HG02852 (cell line): Measurements from ENCODE around the gene TADA3.
A peak's percentile ranks its signal among the peaks of the same experiment; 100 is the strongest.

ENCODE experiments used
- ATAC-seq: cut with Tn5 transposase; IDR thresholded peaks from one replicate; pipeline ENCODE4 v1.9.1; 2021; ENCODE audit warnings: mild to moderate bottlenecking, moderate library complexity; ENCODE audit not compliant: unreplicated experiment

TADA3 gene

DNA sequence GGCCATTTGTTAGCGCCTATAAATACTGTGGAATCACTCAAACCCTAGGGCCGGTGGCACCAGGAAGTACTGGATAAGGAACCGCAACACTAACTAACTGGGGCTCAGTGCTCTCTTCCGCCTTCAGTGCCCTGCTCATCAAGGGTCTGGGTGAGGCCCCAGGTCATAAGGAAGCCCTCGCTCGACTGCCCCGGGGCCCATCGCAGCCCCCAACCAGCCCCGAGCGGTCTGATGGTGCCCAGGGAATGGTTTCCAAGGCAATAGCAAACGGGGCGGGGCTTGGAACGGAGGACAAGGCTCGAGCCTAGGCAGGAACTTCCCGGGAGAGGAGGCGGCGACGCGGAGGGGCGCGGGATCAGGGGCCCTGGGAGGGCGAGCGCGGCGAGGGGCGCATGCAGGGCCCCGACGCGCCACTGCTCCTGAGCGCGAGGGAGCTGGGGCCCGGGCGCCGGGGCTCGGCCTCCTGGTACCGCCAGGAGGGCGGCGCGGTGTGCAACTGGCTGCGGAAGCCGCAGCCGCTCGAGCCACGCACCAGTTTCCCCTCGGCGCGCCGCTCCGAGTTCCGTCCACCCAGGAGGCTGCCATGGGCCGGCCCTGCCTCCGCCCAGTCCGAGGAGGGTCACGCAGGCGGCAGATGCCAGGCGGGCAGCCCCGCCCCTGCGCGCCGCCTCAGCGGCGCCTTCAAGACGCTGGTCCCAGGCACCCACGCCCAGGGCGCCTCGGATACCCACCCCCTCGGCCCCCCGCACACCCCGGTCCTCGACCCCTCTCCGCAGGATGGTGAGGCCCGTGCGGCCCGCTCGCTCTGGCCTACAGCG, 17.6 kb upstream of the TADA3 start, which contains the start of gene TTLL3:
Gene TTLL3, plus strand, starts transcription at position 648 of the 818 bp plus-strand sequence. CDS start 400 bp downstream, outside the sequence.
- peak; percentile 43 for ATAC-seq

DNA sequence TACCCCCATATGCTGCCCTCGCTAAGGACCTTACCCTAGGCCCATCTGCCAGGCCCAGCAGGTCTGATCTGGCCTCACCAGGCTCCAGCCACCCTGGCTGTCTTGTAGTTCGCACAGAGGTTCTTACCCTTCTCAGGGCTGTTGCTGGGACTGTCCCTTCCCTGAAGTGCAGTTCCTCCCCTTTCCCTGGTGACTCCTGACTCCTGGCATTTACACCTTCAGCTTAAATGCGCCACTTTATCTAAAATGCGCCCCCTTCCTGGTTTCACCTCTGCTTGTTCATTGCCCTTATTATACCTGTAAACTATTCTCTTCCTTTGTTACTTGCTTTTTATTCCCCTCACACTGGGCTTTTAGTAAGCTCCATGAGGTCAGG, 17.0 kb upstream of the TADA3 start:
- ATAC-seq = no peak

DNA sequence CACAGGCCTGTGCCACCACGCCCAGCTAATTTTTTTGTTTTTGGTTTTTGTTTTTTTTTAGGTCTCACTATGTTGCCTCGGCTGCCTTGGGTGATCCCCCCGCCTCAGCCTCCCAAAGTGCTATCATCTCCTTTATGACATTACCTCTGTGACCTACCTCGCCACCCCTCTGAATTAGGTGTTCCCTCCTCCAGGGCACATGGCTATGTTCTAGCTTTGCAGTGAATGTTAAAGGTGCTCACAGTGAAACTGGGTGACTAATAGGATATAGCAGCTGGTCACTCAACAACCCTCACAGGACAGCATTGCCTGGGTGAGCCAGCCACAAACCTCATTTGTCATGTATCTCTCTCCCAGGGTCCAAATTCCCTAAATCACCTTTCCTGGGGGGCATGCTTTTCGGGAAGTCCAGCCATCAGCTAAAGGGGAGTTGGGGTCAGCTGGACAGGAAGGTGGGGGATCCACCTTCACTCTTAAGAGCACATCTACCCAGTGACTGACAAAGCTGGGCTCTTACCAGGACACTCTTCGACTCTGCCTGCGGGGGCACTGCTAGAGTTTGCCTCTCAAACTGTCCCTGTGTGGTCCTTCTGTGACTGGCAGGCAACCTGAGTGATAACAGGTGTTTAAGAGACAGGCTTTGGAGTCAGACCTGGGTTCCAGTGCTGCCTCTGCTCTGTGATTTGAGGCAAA, 16.2 kb upstream of the TADA3 start:
- ATAC-seq = peak; percentile 48

DNA sequence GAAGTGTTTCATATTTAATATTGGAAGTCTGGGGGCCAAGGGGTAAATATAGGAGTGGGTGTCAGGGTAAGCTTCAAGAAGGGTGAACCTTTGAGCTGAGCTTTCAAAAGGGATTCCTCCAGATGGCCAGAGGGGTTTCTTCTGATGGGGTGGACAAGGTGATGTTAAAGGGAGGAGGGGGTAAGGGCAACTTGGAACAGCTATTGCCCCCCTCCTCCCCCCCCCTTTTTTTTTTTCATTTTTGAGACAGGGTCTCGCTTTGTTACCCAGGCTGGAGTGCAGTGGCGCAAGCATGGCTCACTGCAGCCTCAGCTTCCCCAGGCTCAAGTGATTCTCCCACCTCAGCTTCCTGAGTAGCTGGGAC, 15.7 kb upstream of the TADA3 start:
- no peak for ATAC-seq

DNA sequence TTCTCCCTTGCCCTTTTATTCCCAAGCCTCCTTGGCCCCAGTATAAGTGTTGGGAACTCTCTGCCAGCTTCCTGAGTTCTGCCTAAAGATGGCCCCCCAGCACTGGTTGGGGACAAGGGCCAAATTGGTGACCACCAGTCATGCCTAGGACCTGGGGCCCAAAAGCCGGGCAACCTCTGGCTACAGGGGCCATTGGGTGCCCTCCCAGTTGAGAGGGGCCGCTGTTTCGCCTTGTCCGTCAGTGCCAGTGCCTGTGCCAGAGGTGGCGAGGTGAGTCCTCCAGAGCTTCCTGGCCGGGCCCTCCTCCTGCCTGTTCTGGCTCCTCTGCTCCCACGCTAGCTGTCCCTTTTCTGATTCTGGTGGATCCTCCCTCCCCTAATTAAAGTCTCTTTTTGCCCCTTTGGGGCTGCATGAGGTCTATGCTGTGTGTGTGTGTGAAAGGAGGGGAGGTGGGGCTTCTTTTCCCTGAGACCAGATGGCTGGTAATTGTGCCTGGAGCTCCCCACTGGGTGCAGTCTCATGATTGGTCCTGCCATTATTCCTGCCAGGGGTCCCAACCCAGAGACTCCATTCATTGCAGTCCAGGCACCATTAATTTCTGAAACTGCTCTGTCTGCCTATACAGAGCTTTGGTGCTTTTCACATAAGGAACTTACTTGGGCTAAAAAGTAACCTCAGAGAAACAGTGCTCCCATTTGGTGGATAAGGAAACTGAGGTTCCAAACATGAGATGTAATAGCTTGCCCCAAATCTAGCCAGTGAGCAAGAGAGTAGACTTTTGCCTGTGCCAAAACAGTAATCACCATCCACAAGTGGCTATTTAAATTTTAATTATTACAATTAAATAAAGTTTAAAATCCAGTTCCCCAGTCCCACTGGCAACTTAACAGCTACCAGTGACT, 14.7 kb upstream of the TADA3 start:
- ATAC-seq = no peak

DNA sequence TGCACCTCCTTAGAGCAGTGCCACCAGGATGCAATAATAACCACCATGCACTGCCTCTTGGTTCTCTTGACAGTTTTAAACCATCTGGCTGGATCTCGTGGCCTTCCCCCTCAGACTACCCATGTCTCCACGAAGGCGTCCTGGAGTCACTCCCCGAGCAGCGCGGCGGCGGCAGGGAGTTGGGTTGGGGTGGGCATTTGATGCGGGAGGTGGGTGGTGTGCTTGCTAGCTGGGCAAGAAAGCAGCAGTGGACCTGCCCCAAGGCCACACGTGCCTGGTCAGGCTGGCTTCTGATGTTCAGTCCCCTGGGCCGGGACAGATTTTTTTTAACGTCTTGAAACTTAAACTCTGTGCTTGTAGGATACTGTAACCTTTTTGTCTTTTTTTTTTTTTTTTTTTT, 13.9 kb upstream of the TADA3 start:
- ATAC-seq = no peak

DNA sequence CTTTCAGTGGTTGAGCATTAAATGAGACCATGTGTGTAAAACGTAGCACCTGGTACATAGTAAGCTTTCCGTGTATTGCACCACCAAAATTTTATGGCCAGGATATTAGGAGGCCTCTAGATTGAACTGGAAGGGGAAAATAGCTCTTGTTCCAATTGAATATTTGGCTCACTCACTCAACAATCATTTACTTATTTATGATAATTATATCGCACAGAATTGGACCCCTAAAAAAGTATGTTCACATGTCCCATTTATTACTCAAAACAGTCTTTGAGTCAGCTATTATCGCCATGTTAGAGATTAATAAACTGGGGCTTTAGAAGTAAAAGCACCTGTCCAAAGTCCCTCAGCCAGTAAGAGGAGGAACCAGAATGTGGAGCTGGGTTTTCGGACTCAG, 12.7 kb upstream of the TADA3 start:
- ATAC-seq = no peak

DNA sequence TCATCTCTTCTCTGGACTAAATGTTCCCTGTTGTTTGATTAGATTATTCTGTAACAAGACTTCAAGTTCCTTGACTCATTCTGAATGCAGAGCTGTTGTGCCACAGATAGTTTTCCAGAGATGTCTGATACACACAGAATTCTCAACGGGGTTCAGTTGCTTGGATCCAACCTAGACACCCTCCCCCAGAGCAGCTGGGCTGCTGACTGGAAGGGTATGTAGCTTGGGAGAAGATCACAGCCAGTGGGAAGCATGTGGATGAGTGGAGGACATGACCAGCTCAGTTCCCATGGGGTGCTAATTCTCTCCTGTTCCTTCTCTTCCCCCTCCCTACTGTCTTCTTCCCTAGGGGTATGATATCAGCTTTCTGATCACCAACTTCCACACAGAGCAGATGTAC, 11.2 kb upstream of the TADA3 start:
- no peak for ATAC-seq

DNA sequence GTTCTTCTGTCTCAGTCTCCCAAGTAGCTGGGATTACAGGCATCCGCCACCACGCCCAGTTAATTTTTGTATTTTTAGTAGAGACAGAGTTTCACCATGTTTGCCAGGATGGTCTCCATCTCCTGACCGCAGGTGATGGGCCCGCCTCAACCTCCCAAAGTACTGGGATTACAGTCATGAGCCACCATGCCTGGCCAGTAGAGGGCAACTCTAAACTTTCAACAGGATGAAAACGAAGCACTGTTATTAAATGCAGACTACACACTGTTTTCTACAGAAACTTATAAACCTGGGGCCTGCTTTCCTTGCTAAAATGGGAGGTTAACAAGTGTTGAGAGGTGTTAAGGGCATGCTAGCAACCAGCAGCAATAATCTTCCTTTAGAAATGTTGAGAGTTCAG, 8.3 kb upstream of the TADA3 start:
- no peak for ATAC-seq

DNA sequence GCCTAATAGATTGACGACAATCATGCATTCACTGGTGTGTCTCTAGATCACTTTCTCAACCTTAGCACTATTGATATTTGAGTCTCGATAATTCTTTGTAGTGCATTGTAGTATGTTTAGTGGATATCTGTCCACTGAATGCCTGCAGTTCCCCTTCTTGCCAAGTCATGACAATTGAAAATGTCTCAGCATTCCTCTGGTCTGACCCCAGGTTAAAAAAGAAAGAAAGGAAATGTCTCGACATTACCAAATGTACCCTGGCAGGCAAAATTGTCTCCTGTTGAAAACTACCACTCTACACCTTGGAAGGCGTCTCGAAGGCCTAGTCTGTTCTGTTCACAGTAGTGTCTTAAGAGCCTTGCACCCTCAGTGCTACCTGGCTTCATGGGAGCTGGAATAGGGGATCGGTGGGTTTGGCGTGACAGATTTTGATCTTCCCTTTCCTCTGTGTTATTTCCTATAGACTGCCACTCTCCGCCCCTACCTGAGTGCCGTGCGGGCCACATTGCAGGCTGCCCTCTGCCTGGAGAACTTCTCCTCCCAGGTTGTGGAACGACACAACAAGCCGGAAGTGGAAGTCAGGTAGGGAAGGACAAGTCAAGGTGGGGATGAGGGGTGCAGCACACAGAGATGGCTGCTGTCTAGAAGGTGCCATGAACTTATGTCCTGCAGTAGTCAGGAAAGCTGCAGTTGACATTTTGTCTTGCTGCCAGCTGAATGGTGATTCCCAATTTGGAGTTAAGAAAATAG, 5.1 kb upstream of the TADA3 start:
- no peak for ATAC-seq

DNA sequence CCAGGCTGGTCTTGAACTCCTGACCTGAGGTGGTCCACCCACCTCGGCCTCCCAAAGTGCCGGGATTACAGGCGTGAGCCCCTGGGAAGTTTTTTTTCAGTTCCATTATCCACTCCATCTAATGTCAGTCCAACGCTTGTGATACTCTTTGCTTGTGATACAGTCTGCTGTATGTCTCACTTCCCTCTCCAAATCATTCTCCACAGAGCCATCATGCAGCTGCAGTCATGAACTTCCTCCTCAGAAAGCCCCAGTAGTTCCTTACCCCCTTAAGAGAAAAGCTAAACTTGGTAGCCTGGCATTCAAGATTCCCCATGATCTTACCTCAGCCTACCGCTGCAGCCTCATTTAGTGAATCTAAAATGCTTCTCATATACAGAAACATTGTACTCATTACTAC, 2.9 kb upstream of the TADA3 start:
- ATAC-seq = no peak

DNA sequence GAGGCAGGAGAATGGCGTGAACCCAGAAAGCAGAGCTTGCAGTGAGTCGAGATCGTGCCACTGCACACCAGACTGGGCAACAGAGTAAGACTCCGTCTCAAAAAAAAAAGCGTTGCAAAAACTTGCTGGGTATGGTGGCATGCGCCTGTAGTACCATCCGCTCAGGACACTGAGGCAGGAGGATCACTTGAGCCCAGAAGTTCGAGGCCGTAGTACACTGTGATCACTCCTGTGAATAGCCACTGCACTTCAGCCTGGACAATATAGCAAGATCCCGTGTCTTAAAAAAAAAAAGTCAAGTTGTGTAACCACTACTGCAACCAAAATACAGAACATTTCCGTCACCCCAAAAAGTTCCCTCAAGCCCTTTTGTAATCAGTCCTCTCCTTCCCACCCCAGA, 2.1 kb upstream of the TADA3 start:
- no peak for ATAC-seq

DNA sequence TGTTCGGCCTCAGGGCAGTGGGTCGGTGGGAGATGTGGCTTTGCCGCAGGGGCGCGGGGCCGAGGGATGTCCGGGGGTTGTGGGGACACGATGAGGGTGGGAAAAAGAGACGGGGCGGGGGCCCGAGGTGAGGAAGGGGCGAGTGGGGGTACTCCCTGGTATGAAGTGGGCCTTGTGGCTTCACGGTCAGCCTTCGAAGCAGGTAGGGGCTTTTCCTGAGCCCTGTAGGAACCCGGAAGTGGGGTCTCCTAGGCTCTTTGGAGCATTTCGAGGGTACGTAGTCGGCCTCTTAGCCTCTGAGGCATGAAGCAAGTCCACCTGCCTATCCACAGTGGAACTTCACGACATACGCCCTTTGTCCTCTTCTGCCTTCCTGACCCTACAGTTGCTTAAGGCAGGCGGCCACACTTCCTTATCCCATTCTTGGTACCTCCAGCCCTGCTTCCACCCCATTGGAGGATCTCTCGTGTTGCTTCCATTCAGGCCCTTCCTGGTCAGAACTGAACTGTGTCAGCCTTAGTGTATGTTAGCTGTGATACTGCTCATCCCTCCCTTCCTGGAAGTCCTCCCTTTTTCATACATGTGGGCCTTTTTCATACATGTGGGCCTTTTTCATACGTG, 998 bp upstream of the TADA3 start:
- peak; percentile 9 for ATAC-seq

DNA sequence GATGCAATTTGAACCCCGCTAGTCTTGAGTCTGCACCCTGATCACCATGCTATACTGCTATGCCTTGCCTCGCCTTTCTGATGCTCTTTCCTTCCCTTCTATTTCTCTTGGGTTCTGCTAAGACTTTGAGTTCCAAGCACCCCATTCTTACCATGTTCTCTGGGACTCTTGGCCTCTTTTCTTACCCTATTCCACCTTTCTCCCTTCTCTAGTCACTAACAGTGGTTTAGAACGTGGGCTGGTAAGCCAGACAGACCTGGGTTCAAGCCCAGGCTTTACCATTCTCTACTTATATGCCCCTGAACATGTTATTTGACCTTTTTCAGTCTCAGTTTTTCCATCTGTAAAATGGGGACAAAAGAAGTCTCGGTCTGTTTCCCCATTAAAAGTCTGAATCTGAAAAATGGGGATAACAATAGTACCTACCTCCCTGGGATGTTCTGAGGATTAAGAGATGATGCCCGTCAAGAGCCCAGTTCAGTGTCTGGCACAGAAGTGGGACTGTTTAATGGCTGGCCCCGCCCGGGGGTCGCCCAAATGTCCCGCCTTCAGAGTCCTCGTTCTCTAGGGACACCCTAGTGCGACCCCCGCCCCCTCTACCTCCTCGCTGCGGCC, 376 bp downstream of the TADA3 start:
- ATAC-seq = no peak

DNA sequence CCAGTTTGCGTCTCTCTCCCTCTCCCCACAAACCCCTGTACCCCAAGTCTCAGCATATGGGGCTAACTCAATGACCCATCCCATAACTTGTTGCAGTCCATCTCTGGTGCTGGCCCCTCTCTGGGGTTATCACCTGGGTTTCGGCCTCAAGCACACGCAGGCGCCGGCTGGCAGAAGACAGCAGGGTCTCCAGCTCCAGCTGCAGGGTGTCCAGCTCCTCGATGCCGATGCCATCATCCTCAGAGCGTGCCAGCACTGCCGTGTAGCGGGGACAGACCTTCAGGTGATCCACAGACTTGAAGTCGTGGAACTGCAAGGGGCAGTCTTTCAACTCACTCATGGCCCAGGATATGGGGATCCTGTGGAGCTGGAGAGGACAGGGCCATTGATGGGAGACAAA, 1.1 kb downstream of the TADA3 start:
- ATAC-seq = no peak

DNA sequence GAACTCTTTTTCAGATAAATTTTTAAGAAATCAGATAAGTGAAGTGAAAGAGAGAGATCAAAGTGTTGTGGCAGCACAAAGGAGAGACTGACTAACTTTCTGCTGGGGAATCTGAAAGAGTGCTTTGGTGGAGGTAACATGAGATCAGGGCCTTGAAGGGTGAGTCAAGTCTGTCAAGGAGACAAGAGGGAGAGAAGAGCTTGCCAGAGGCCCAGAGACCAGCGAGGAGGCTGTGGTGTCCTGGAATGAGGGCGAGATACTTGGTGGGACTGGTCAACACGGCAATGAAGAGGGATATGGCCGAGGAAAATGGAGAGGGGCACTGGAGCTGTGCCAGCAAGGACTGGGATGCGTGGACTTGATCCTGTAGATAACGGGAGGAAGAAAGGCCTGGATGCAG, 4.6 kb downstream of the TADA3 start:
- ATAC-seq = no peak

DNA sequence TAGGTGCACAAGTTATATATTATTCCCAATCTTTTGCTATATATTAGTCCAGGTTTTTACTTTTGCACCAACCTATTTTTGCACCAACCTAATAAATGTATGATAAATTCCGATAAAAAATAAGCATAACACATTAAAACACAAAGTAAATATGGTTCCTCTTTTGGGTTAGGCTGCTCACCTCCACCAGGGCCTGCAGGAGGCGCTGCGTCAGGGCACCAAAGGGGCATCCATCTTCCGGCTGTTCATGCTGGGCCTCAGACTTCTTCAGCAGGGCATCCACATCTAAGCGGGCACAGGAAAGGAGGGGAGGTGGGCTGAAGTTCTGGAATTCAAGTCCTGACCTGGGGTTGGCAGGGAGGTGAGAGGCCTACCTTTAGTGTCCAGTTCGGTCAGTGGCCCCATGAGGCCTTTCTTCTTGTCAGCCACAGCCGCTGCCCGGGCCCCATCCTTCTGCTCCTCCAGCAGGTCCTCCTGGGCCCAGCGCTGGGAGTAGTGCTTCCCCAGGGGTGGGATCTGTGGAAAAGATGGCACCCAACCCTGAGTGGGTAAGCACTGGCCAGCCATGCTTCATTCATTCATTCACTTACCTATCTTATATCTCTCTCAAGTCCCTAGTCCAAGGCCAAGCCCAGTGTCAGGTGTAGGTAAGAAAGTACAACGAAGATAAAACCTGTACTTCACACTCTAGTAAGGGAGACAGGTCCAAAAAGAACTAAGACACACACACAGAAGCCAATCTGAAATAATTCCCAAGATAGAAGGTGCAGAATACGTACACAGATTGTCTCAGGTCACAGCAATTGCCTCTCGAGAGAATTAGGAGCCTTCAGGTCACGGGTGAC, 5.2 kb downstream of the TADA3 start:
- ATAC-seq = no peak

DNA sequence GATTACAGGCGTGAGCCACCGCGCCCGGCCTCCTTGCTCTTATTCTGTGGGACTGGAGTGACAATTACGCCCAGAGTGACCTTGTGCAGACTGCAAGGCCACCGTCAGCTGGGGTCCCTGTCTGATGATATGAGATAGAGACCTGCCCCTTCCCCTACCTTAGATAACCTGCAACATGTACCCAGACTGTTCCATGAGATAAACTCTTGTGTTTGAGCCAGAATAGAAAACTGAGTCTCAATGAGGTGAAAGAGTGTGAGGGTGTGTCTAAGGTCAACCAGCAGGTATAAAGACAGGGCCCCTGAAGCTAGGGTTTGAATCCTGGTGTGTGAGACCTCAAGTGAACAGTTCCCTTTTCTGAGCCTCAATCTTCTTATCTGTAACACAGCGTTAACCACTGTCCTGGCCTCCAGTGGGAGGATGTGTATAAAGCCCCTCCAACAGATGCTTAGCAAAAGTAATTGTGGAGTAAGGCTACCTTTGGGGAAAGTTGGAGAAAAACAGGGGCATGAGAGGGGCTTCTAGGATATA, 6.0 kb downstream of the TADA3 start:
- no peak for ATAC-seq

DNA sequence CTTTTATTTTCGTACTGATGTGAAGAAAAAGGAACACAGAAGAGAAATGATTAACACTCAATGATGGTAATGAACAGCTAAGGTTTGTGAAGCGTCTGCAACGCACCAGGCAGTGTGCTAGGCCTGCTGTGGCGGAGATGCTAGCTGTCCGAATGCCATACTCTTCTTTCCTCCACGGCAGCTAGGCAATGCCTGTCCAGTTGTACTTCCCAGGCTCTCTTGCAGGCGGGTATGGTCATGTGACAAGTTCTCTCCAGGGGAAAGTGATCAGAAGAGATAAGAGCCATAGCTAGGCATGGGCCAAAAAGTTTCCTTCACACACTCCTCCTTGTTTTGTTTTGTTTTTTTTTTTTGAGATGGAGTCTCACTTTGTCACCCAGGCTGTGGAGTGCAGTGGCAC, 6.7 kb downstream of the TADA3 start:
- no peak for ATAC-seq
